OCI-LY3 (cell line): ENCODE results near the gene RIN3.

Source experiments
- EZH2phosphoT487 ChIP-seq: fragments of 200-600 bp; shearing (Covaris generic); IDR thresholded peaks from 2 replicates; pipeline ENCODE4 v1.6.1; 2018; ENCODE audit warnings: antibody characterized with exemption, mixed run types, low read depth
- TF ChIP-seq, protein P1 (sequence below): fragments of 200-600, 300-600 bp; sonication (generic); IDR thresholded peaks from 2 replicates; pipeline ENCODE4 v1.5.1; 2014; ENCODE audit warnings: antibody characterized with exemption, low read length, low read depth

DNA sequence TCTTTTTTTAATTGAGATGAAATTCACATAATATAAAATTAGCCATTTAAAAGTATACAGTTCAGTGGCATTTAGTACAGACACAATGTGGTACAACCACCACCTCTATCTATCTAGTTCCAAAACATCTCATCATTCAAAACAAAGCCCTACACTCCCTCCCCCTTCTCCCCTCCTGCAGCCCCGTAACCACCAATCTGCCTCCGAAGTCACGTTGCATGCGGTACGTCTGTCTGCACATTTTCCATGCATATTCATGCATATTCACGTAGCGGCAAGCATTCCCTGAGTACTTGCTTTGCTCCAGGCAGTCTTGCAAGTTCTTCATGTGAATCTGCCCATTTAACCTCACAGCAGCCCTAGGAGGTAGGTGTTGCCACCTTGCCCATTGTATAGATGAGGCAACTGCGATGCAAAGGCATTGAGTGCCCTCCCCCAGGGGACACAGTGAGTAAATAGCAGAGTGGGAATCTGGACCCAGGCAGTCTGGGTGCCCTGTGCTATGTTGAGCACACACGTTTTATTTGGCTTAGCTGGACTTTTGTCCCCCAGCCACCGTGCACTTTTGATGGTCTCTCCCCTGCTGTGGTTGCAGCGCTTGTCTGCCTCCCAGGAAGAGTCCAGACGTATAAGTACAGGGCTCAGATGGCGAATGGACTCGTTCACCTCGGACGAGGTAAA is 43.4 kb downstream of the RIN3 start:
- TF ChIP-seq, protein P1, sequence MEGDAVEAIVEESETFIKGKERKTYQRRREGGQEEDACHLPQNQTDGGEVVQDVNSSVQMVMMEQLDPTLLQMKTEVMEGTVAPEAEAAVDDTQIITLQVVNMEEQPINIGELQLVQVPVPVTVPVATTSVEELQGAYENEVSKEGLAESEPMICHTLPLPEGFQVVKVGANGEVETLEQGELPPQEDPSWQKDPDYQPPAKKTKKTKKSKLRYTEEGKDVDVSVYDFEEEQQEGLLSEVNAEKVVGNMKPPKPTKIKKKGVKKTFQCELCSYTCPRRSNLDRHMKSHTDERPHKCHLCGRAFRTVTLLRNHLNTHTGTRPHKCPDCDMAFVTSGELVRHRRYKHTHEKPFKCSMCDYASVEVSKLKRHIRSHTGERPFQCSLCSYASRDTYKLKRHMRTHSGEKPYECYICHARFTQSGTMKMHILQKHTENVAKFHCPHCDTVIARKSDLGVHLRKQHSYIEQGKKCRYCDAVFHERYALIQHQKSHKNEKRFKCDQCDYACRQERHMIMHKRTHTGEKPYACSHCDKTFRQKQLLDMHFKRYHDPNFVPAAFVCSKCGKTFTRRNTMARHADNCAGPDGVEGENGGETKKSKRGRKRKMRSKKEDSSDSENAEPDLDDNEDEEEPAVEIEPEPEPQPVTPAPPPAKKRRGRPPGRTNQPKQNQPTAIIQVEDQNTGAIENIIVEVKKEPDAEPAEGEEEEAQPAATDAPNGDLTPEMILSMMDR = no peak
- TF ChIP-seq EZH2phosphoT487 = no peak
